Keratinocyte (primary cell): ENCODE data around the gene FMR1NB.

Experiments used
- EZH2 ChIP-seq: IDR thresholded peaks from one replicate; pipeline ENCODE4 v1.6.1; 2012; ENCODE audit warnings: inconsistent platforms, mild to moderate bottlenecking, low read length, moderate library complexity
- TF ChIP-seq, protein P1 (sequence below), 3 experiments: IDR thresholded peaks in 1 of 3; conservative IDR thresholded peaks in 1 of 3; optimal IDR thresholded peaks in 1 of 3; 2 replicates in 2 of 3; 3 replicates in 1 of 3; pipeline versions ENCODE3 to v1.5.1; 2011; ENCODE audit warnings: low read length in 3 of 3, mild to moderate bottlenecking in 3 of 3, moderate library complexity in 2 of 3, control low read depth in 1 of 3, inconsistent platforms in 1 of 3; ENCODE audit not compliant: insufficient read depth in 2 of 3; ENCODE audit errors: extremely low read depth in 1 of 3

DNA sequence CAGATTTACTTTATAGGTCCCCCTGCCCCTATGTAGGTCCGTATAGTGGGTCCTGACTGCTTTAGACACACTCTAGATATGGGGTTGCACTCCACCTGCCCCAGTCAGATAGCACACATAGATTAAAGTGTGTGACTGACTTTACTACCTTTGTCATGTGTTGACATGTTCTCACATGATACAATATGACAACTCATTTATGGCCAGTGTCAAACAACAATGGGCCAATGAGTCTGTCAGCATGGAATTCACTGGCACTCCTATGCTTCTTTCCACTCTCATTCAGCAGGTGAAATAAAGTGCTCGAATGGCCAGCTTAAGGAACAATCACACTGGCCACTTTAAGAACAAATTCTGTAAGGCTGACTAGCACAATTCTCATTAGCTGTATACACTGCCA lies 23.8 kb upstream of the FMR1NB start:
- TF ChIP-seq, protein P1, sequence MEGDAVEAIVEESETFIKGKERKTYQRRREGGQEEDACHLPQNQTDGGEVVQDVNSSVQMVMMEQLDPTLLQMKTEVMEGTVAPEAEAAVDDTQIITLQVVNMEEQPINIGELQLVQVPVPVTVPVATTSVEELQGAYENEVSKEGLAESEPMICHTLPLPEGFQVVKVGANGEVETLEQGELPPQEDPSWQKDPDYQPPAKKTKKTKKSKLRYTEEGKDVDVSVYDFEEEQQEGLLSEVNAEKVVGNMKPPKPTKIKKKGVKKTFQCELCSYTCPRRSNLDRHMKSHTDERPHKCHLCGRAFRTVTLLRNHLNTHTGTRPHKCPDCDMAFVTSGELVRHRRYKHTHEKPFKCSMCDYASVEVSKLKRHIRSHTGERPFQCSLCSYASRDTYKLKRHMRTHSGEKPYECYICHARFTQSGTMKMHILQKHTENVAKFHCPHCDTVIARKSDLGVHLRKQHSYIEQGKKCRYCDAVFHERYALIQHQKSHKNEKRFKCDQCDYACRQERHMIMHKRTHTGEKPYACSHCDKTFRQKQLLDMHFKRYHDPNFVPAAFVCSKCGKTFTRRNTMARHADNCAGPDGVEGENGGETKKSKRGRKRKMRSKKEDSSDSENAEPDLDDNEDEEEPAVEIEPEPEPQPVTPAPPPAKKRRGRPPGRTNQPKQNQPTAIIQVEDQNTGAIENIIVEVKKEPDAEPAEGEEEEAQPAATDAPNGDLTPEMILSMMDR (optimal IDR thresholded peaks at IDR 0.05 in 1 of 3, IDR thresholded peaks at IDR 0.05 in 1 of 3, conservative IDR thresholded peaks at IDR 0.05 in 1 of 3; ENCODE audit: extremely low read depth in 1 of 3, insufficient read depth in 2 of 3, low read length in 3 of 3), result no peak
- TF ChIP-seq EZH2, result no peak
